HG03460 (cell line): ENCODE results near the gene HDGF.

ENCODE experiments used
- ATAC-seq: cut with Tn5 transposase; IDR thresholded peaks from one replicate; pipeline ENCODE4 v1.9.1; 2021; ENCODE audit not compliant: unreplicated experiment

HDGF gene

GRCh38 chr1:156700736-156701531 is 50.5 kb downstream of the HDGF start:
- no peak for ATAC-seq

GRCh38 chr1:156698995-156699394 is 52.5 kb downstream of the HDGF start:
- no peak for ATAC-seq

- no peak for ATAC-seq
These were observed 54.0 kb downstream of the HDGF start for GRCh38 chr1:156697481-156697880.

- no peak for ATAC-seq
These were observed 54.7 kb downstream of the HDGF start for GRCh38 chr1:156696755-156697154.

- no peak for ATAC-seq
These were observed 56.8 kb downstream of the HDGF start for GRCh38 chr1:156694690-156694962.

GRCh38 chr1:156693848-156694689 is 57.4 kb downstream of the HDGF start:
- ATAC-seq = no peak

GRCh38 chr1:156692925-156693847 is 58.3 kb downstream of the HDGF start:
- ATAC-seq = no peak

- no peak for ATAC-seq
These were observed 59.0 kb downstream of the HDGF start for GRCh38 chr1:156692441-156692924.
